Measurements from ENCODE around the gene MAGED1.

Gene MAGED1

DNA sequence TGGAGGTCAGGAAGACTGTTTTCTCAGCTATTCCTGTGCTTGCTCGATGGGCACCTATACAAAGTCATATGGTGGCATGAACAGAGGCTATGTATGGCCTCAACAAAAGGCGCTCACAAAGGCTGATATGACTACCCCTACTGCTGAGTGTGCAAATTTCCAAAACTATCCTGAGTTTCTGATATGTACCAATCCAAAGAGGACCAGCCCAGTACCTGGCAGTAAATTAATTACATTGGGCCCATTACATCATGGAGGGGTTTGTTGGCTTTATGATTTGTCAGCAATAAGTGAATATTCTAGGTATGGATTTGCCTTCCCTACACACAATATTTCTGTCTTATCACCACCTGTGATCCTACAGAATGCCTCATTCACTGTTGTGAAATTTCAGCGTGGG lies 12.3 kb downstream of the MAGED1 start:
- Histone ChIP-seq H3K9ac (ENCODE audit: low read depth, low read length) (no peak overlapping the region), H4K20me1 (ENCODE audit: insufficient read depth, low read length) (no peaks in the 10 kb centered on the region), H3K4me2 (ENCODE audit: insufficient read depth, low read length) (no peak overlapping the region), H3K27ac (ENCODE audit: low read length) (no peak overlapping the region), H3K27me3 (ENCODE audit: insufficient read depth, low read length, poor library complexity) (no peaks in the 10 kb centered on the region), H3K79me2 (ENCODE audit: insufficient read depth, low read length) (no peaks in the 10 kb centered on the region), H3K36me3 (ENCODE audit: insufficient read depth, low read length) (peaks cover 22% of the 10 kb centered on the region), H3K4me3 (ENCODE audit: low read depth in 1 of 2, low read length in 2 of 2) (no peak overlapping the region), H3K4me1 (ENCODE audit: insufficient read depth, low read length) (no peaks in the 10 kb centered on the region), H3K9me3 (ENCODE audit: insufficient read depth, low read length, severe bottlenecking) (no peaks in the 10 kb centered on the region), H2AFZ (ENCODE audit: low read depth, low read length) (no peak overlapping the region)
- no peak for ATAC-seq (ENCODE audit: insufficient read depth, low read depth)
- DNase-seq = no peak
- TF ChIP-seq, protein P1, sequence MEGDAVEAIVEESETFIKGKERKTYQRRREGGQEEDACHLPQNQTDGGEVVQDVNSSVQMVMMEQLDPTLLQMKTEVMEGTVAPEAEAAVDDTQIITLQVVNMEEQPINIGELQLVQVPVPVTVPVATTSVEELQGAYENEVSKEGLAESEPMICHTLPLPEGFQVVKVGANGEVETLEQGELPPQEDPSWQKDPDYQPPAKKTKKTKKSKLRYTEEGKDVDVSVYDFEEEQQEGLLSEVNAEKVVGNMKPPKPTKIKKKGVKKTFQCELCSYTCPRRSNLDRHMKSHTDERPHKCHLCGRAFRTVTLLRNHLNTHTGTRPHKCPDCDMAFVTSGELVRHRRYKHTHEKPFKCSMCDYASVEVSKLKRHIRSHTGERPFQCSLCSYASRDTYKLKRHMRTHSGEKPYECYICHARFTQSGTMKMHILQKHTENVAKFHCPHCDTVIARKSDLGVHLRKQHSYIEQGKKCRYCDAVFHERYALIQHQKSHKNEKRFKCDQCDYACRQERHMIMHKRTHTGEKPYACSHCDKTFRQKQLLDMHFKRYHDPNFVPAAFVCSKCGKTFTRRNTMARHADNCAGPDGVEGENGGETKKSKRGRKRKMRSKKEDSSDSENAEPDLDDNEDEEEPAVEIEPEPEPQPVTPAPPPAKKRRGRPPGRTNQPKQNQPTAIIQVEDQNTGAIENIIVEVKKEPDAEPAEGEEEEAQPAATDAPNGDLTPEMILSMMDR (IDR thresholded peaks at IDR 0.05; ENCODE audit: borderline replicate concordance, extremely low read depth, low read length, poor library complexity, severe bottlenecking) = no peak
- no peak for TF ChIP-seq EZH2 (IDR thresholded peaks at IDR 0.05; ENCODE audit: borderline replicate concordance, low read depth, low read length, severe bottlenecking)

DNA sequence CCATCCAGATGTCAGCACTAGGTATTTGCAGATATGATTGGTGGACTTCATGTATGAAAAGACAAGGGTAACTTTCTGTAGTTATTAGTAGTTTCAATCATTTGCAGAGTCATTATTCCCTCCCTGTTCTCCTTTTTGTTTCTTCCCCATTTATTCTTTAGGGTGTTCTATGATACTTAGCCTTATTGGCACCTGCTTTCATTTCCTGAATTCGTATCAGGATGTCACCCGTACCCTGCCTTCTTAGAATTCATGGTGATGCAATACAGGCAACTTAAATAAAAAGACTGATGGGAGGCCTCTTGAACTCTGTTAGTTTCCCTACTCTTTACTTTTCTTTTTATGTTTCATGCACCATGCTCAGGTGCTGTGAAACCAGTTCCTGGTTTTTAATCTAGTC lies 24.2 kb downstream of the MAGED1 start:
- Histone ChIP-seq H3K4me1 (ENCODE audit: insufficient read depth, low read length) (no peaks in the 10 kb centered on the region; the same call in 1 of the 2 replicates), H3K4me3 (ENCODE audit: low read depth in 1 of 2, low read length in 2 of 2) (no peak overlapping the region), H3K27ac (ENCODE audit: low read length) (no peak overlapping the region), H3K79me2 (ENCODE audit: insufficient read depth, low read length) (no peaks in the 10 kb centered on the region), H3K9me3 (ENCODE audit: insufficient read depth, low read length, severe bottlenecking) (no peaks in the 10 kb centered on the region), H2AFZ (ENCODE audit: low read depth, low read length) (no peak overlapping the region), H3K36me3 (ENCODE audit: insufficient read depth, low read length) (no peaks in the 10 kb centered on the region), H3K27me3 (ENCODE audit: insufficient read depth, low read length, poor library complexity) (no peaks in the 10 kb centered on the region), H3K9ac (ENCODE audit: low read depth, low read length) (no peak overlapping the region), H3K4me2 (ENCODE audit: insufficient read depth, low read length) (no peak overlapping the region), H4K20me1 (ENCODE audit: insufficient read depth, low read length) (no peaks in the 10 kb centered on the region)
- DNase-seq (no peak), ATAC-seq (ENCODE audit: insufficient read depth, low read depth) (peak; percentile 67)
- TF ChIP-seq, protein P1 (IDR thresholded peaks at IDR 0.05; ENCODE audit: borderline replicate concordance, extremely low read depth, low read length, poor library complexity, severe bottlenecking) = no peak
- TF ChIP-seq EZH2 (IDR thresholded peaks at IDR 0.05; ENCODE audit: borderline replicate concordance, low read depth, low read length, severe bottlenecking) = no peak

DNA sequence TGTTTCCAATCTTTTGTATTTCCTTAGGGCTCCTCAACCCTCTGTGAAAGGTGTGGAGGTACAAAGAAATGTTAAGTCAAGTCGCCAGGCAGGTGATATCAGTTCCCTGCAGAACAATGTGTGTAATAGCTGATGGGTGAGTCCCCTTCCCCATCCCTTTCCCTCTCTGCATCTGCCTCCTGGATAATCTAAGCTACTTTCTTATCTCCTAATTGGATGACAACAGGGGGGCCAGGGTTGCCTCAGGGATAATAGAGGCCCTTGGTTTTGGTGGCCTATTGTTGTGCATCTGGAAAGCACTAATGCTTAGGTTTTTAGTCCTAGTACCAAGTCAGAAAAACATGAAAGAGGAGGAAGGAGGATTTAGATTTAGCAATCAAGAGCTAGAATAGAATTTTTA lies 29.1 kb downstream of the MAGED1 start:
- H3K9ac ChIP-seq (ENCODE audit: low read depth, low read length) = no peak overlapping the region
- no peak overlapping the region for H3K4me2 ChIP-seq (ENCODE audit: insufficient read depth, low read length)
- ATAC-seq (ENCODE audit: insufficient read depth, low read depth) (no peak), DNase-seq (no peak)
- H3K4me1 ChIP-seq (ENCODE audit: insufficient read depth, low read length) = no peaks in the 10 kb centered on the region; the same call in 1 of the 2 replicates
- no peaks in the 10 kb centered on the region for H3K9me3 ChIP-seq (ENCODE audit: insufficient read depth, low read length, severe bottlenecking)
- no peaks in the 10 kb centered on the region for H4K20me1 ChIP-seq (ENCODE audit: insufficient read depth, low read length)
- H3K4me3 ChIP-seq (ENCODE audit: low read depth in 1 of 2, low read length in 2 of 2) = no peak overlapping the region
- H2AFZ ChIP-seq (ENCODE audit: low read depth, low read length) = no peak overlapping the region
- no peaks in the 10 kb centered on the region for H3K36me3 ChIP-seq (ENCODE audit: insufficient read depth, low read length)
- H3K27ac ChIP-seq (ENCODE audit: low read length) = no peak overlapping the region
- H3K27me3 ChIP-seq (ENCODE audit: insufficient read depth, low read length, poor library complexity) = no peaks in the 10 kb centered on the region
- TF ChIP-seq EZH2 (IDR thresholded peaks at IDR 0.05; ENCODE audit: borderline replicate concordance, low read depth, low read length, severe bottlenecking) = no peak
- TF ChIP-seq, protein P1 (IDR thresholded peaks at IDR 0.05; ENCODE audit: borderline replicate concordance, extremely low read depth, low read length, poor library complexity, severe bottlenecking) = no peak
- no peaks in the 10 kb centered on the region for H3K79me2 ChIP-seq (ENCODE audit: insufficient read depth, low read length)

Measured in DND-41 (cell line).